Upper lobe of left lung (tissue), 4 donors: ENCODE results near the gene ADAMTS17.

Experiments
- POLR2A ChIP-seq, 4 donors: fragments of 450-650 bp; IDR thresholded peaks; one replicate each; pipeline ENCODE4 v1.5.1; 2016 to 2017; ENCODE audit warnings: antibody characterized with exemption in 4 of 4, mild to moderate bottlenecking in 2 of 4
- TF ChIP-seq, protein P1 (sequence below), 6 experiments: fragments of 450-650 bp in 4 of 6; fragments of 200-600 bp in 2 of 6; sonication (generic) in 2 of 6; IDR thresholded peaks; one replicate each; pipeline ENCODE4 v1.5.1; 2016 to 2019; ENCODE audit warnings: antibody characterized with exemption in 6 of 6

DNA sequence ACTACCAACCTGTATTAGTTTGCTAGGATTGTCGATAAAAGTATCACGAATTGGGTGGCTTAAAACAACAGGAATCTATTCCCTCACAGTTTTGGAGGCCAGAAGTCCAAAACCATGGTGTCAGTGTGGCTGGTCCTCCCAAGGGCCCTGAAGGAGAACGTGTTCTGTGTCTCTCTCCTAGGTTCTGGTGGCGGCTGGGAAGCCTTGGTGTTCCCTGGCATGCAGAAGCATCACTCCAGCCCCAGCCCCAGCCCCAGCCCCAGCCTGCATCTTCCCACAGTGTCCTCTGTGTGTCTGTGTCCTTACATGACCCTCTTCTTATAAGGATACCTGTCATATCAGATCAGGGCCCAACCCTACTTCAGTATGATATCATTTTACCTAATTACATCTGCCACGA lies 336.1 kb downstream of the ADAMTS17 start:
- no peak for TF ChIP-seq POLR2A (IDR thresholded peaks at IDR 0.05)
- TF ChIP-seq, protein P1, sequence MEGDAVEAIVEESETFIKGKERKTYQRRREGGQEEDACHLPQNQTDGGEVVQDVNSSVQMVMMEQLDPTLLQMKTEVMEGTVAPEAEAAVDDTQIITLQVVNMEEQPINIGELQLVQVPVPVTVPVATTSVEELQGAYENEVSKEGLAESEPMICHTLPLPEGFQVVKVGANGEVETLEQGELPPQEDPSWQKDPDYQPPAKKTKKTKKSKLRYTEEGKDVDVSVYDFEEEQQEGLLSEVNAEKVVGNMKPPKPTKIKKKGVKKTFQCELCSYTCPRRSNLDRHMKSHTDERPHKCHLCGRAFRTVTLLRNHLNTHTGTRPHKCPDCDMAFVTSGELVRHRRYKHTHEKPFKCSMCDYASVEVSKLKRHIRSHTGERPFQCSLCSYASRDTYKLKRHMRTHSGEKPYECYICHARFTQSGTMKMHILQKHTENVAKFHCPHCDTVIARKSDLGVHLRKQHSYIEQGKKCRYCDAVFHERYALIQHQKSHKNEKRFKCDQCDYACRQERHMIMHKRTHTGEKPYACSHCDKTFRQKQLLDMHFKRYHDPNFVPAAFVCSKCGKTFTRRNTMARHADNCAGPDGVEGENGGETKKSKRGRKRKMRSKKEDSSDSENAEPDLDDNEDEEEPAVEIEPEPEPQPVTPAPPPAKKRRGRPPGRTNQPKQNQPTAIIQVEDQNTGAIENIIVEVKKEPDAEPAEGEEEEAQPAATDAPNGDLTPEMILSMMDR (IDR thresholded peaks at IDR 0.05): no peak
